H1 (cell line): ENCODE measurements around the gene RNF208. TPM values are rescaled to one million over a fixed set of nuclear protein-coding genes. Genes with fewer than 3 reads are reported as not detected.
"Not testable (repeated sequence)": the region's sequence is repeated elsewhere in the genome, so short reads cannot be mapped to it uniquely, and the experiment has no call there.

Experiments
- CTCF ChIA-PET: fragments of 300-600 bp; sonication (Branson Sonifier 250); formaldehyde crosslinking; loops from one replicate; lab custom pipeline; 2021; ENCODE audit not compliant: partially characterized antibody; lab: Charles Lee
- POLR2A ChIA-PET: fragments of 300-600 bp; sonication (Branson Sonifier 250); formaldehyde crosslinking; loops from one replicate; lab custom pipeline; 2021; ENCODE audit warnings: inconsistent platforms; ENCODE audit not compliant: partially characterized antibody; lab: Charles Lee
- DNase-seq, 2 experiments: peaks; one replicate each; pipeline versions ENCODE4 v3.0.0 to v3.0.0-alpha.2; 2010 to 2022; ENCODE audit warnings: low spot score in 2 of 2, low read depth in 1 of 2, mixed read lengths in 1 of 2
- FAIRE-seq: peaks from 2 replicates; lab custom pipeline; 2011; peaks lifted over from hg19 to GRCh38; lab: Jason Lieb, UNC
- H2AFZ ChIP-seq: 2 replicates; pipeline ENCODE4 v1.8.1; 2012; ENCODE audit warnings: low read length, inconsistent platforms
- H2AK5ac ChIP-seq: 2 replicates; pipeline ENCODE4 v1.6.1; 2013; ENCODE audit warnings: low read depth, low read length
- H2BK120ac ChIP-seq: replicated peaks from 2 replicates; pipeline ENCODE3; 2013; ENCODE audit warnings: low read depth, low read length, inconsistent platforms
- H2BK12ac ChIP-seq: 2 replicates; pipeline ENCODE4 v1.6.1; 2013; ENCODE audit warnings: low read depth, low read length
- H2BK15ac ChIP-seq: 2 replicates; pipeline ENCODE4 v1.6.1; 2013; ENCODE audit warnings: low read length
- H2BK20ac ChIP-seq: 2 replicates; pipeline ENCODE4 v1.6.1; 2013; ENCODE audit warnings: low read length
- H2BK5ac ChIP-seq: 2 replicates; pipeline ENCODE4 v1.6.1; 2013; ENCODE audit warnings: low read depth, low read length
- H3K14ac ChIP-seq: 2 replicates; pipeline ENCODE4 v1.6.1; 2013; ENCODE audit warnings: inconsistent platforms; ENCODE audit not compliant: insufficient read length
- H3K18ac ChIP-seq: 2 replicates; pipeline ENCODE4 v1.6.1; 2013; ENCODE audit warnings: low read length; ENCODE audit errors: extremely low read depth
- H3K23ac ChIP-seq: 2 replicates; pipeline ENCODE4 v1.6.1; 2013; ENCODE audit warnings: inconsistent platforms; ENCODE audit not compliant: insufficient read length
- H3K23me2 ChIP-seq: 2 replicates; pipeline ENCODE4 v1.6.1; 2013; ENCODE audit warnings: low read depth, low read length
- H3K27ac ChIP-seq: 2 replicates; pipeline ENCODE4 v1.6.1; 2011; ENCODE audit warnings: low read depth, low read length, inconsistent platforms
- H3K27me3 ChIP-seq, 4 experiments: replicated peaks in 1 of 4; 1 replicate in 1 of 4; 2 replicates in 3 of 4; pipeline versions ENCODE4 v1.6.1 to v1.8.1; 2011 to 2013; ENCODE audit warnings: low read length in 3 of 4, mild to moderate bottlenecking in 3 of 4, inconsistent platforms in 2 of 4, mixed read lengths in 2 of 4, moderate library complexity in 1 of 4; ENCODE audit not compliant: control insufficient read depth in 3 of 4, insufficient read depth in 3 of 4; ENCODE audit errors: extremely low read depth in 1 of 4
- H3K36me3 ChIP-seq, 4 experiments: 2 replicates each; pipeline versions ENCODE4 v1.6.1 to v1.8.1; 2011 to 2013; ENCODE audit warnings: mild to moderate bottlenecking in 4 of 4, low read length in 3 of 4, moderate library complexity in 2 of 4, control low read depth in 1 of 4, inconsistent platforms in 1 of 4; ENCODE audit not compliant: insufficient read depth in 4 of 4, control insufficient read depth in 2 of 4
- H3K4ac ChIP-seq: replicated peaks from 2 replicates; pipeline ENCODE3; 2013; ENCODE audit warnings: low read length, low read depth, mixed read lengths, inconsistent platforms; ENCODE audit not compliant: insufficient read length
- H3K4me1 ChIP-seq, 4 experiments: replicated peaks in 1 of 4; 1 replicate in 1 of 4; 2 replicates in 3 of 4; pipeline versions ENCODE4 v1.6.1 to v1.8.1; 2011 to 2013; ENCODE audit warnings: low read length in 3 of 4, inconsistent platforms in 2 of 4, mixed read lengths in 1 of 4; ENCODE audit not compliant: insufficient read depth in 4 of 4, control insufficient read depth in 3 of 4
- H3K4me2 ChIP-seq, 2 experiments: 2 replicates each; pipeline versions ENCODE4 v1.6.1 to v1.8.1; 2011 to 2013; ENCODE audit warnings: low read depth in 2 of 2, low read length in 2 of 2, control low read depth in 1 of 2, inconsistent platforms in 1 of 2, mild to moderate bottlenecking in 1 of 2; ENCODE audit not compliant: insufficient read depth in 1 of 2
- H3K4me3 ChIP-seq, 4 experiments: fragments of 200-600, 300-600 bp in 1 of 4; sonication (generic), shearing (Covaris generic), sonication (Bioruptor Twin) in 1 of 4; 2 replicates each; pipeline versions ENCODE4 v1.5.1 to v1.8.1; 2011 to 2016; ENCODE audit warnings: low read length in 4 of 4, low read depth in 3 of 4, control low read depth in 2 of 4, inconsistent platforms in 2 of 4, mild to moderate bottlenecking in 2 of 4, mixed read lengths in 1 of 4, moderate library complexity in 1 of 4; ENCODE audit not compliant: insufficient read depth in 2 of 4; ENCODE audit errors: extremely low read depth in 1 of 4
- H3K56ac ChIP-seq: replicated peaks from 2 replicates; pipeline ENCODE3; 2013; ENCODE audit warnings: low read depth, mild to moderate bottlenecking, mixed read lengths, low read length, inconsistent platforms; ENCODE audit not compliant: insufficient read length
- H3K79me1 ChIP-seq: 2 replicates; pipeline ENCODE4 v1.6.1; 2013; ENCODE audit warnings: low read depth, low read length, control low read depth
- H3K79me2 ChIP-seq, 2 experiments: 2 replicates each; pipeline versions ENCODE4 v1.6.1 to v1.8.1; 2012 to 2013; ENCODE audit warnings: low read length in 2 of 2, mild to moderate bottlenecking in 2 of 2, inconsistent platforms in 1 of 2; ENCODE audit not compliant: insufficient read depth in 2 of 2, control insufficient read depth in 1 of 2
- H3K9ac ChIP-seq, 4 experiments: replicated peaks in 1 of 4; 1 replicate in 1 of 4; 2 replicates in 3 of 4; pipeline versions ENCODE4 v1.6.1 to v1.8.1; 2011 to 2013; ENCODE audit warnings: low read depth in 3 of 4, low read length in 3 of 4, control low read depth in 2 of 4, mild to moderate bottlenecking in 2 of 4, moderate library complexity in 2 of 4, inconsistent platforms in 1 of 4; ENCODE audit errors: extremely low read depth in 1 of 4
- H3K9me3 ChIP-seq, 2 experiments: 2 replicates each; pipeline versions ENCODE4 v1.6.1 to v1.8.1; 2012 to 2013; ENCODE audit warnings: mild to moderate bottlenecking in 2 of 2, moderate library complexity in 2 of 2, control low read depth in 1 of 2, inconsistent platforms in 1 of 2, low read depth in 1 of 2, low read length in 1 of 2, mixed read lengths in 1 of 2; ENCODE audit not compliant: insufficient read depth in 2 of 2
- H4K20me1 ChIP-seq, 2 experiments: replicated peaks in 1 of 2; 2 replicates each; pipeline versions ENCODE3 to v1.8.1; 2011 to 2013; ENCODE audit warnings: inconsistent platforms in 2 of 2, low read length in 2 of 2, mild to moderate bottlenecking in 1 of 2; ENCODE audit not compliant: insufficient read depth in 2 of 2, control insufficient read depth in 1 of 2
- H4K5ac ChIP-seq: 2 replicates; pipeline ENCODE4 v1.6.1; 2013; ENCODE audit warnings: low read length, low read depth, mixed read lengths, inconsistent platforms; ENCODE audit not compliant: insufficient read length
- H4K8ac ChIP-seq: 2 replicates; pipeline ENCODE4 v1.8.0; 2013; ENCODE audit warnings: mild to moderate bottlenecking, moderate library complexity, low read length, inconsistent platforms; ENCODE audit not compliant: insufficient read depth; ENCODE audit errors: extremely low read depth
- H4K91ac ChIP-seq: replicated peaks from 2 replicates; pipeline ENCODE3; 2013; ENCODE audit warnings: low read length, mixed read lengths, inconsistent platforms; ENCODE audit not compliant: insufficient read length
- CTCF ChIP-seq, 3 experiments: IDR thresholded peaks; 1 replicate in 2 of 3; 2 replicates in 1 of 3; pipeline versions ENCODE4 v1.5.1 to v1.6.1; 2011; ENCODE audit warnings: low read length in 3 of 3, mild to moderate bottlenecking in 3 of 3, inconsistent platforms in 2 of 3, low read depth in 1 of 3, moderate library complexity in 1 of 3; ENCODE audit not compliant: insufficient read depth in 1 of 3; ENCODE audit errors: control extremely low read depth in 1 of 3
- RAD21 ChIP-seq, 2 experiments: IDR thresholded peaks in 1 of 2; conservative IDR thresholded peaks in 1 of 2; 2 replicates each; pipeline ENCODE4 v1.6.1; 2011; ENCODE audit warnings: low read depth in 2 of 2, low read length in 2 of 2, improper control_type of control experiment in 1 of 2, inconsistent platforms in 1 of 2, mild to moderate bottlenecking in 1 of 2, moderate library complexity in 1 of 2
- RFX5 ChIP-seq: IDR thresholded peaks from 2 replicates; pipeline ENCODE4 v1.6.1; 2011; ENCODE audit warnings: low read depth, low read length, improper control_type of control experiment, borderline replicate concordance
- WGBS, 2 experiments: shearing (Covaris generic) in 1 of 2; methylation state at CpG; one replicate each; pipeline versions ENCODE4 v1.1.6 to v1.1.7; 2013 to 2015; ENCODE audit warnings: low lambda C conversion rate in 2 of 2, mixed read lengths in 2 of 2, inconsistent platforms in 1 of 2, low coverage in 1 of 2, missing lambda C conversion rate in 1 of 2; ENCODE audit not compliant: insufficient replicate concordance in 2 of 2, insufficient coverage in 1 of 2, insufficient read length in 1 of 2; ENCODE audit errors: extremely low coverage in 1 of 2, missing lambda C conversion rate in 1 of 2; 5-methylcytosine and 5-hydroxymethylcytosine counted together
- polyA plus RNA-seq, 7 experiments: library from polyadenylated mRNA; depleted of rRNA in 3 of 7; stranded (reverse) in 5 of 7; unstranded in 2 of 7; fragments of >200 nt in 5 of 7; fragments of 200-250 nt in 2 of 7; gene quantifications; 1 replicate in 5 of 7; 2 replicates in 1 of 7; 4 replicates in 1 of 7; pipeline versions ENCODE4 v1.2.1 to v1.2.3, GENCODE V29; 2011 to 2013; ENCODE audit warnings: missing spikeins in 2 of 7, mixed read lengths in 2 of 7
- total RNA-seq: library from RNA; stranded (reverse); fragmentation: NEBNext Ultra II Directional; extraction: Animal tissue kit (Norgen Biotek cat#: 25700); gene quantifications from 2 replicates; pipeline ENCODE4 v1.2.1, GENCODE V29; 2021

Gene RNF208
- total and polyA plus RNA-seq, 2 of the 8 experiments (the other 6 are each of a cell fraction or from before 2014, with no cell fraction given): 2.7 to 7.7 TPM

GRCh38 chr9:137262173-137262908, 40.3 kb upstream of the RNF208 start:
- not testable (repeated sequence) for H3K79me2 ChIP-seq, H4K20me1 ChIP-seq, H4K5ac ChIP-seq, H2BK12ac ChIP-seq, H3K9me3 ChIP-seq, H3K4me1 ChIP-seq, H3K27ac ChIP-seq, H3K14ac ChIP-seq, H2AK5ac ChIP-seq, FAIRE-seq, H4K8ac ChIP-seq, H3K23ac ChIP-seq, H2BK15ac ChIP-seq, H3K56ac ChIP-seq, DNase-seq, H3K27me3 ChIP-seq, H3K18ac ChIP-seq, H2BK5ac ChIP-seq, H2AFZ ChIP-seq, H3K23me2 ChIP-seq, H3K4me3 ChIP-seq, H3K9ac ChIP-seq, H3K4me2 ChIP-seq, H3K4ac ChIP-seq, H3K79me1 ChIP-seq, H2BK20ac ChIP-seq, H4K91ac ChIP-seq, H2BK120ac ChIP-seq
- TF ChIP-seq RAD21 (IDR thresholded peaks at IDR 0.05 in 1 of 2, conservative IDR thresholded peaks at IDR 0.05 in 1 of 2; ENCODE audit: low read depth in 2 of 2, low read length in 2 of 2) (peak in 1 of 2 experiments; percentile 19; a peak in 2 of 4 replicates), RFX5 (peak; percentile 60), CTCF (IDR thresholded peaks at IDR 0.05; ENCODE audit: control extremely low read depth in 1 of 3, insufficient read depth in 1 of 3, low read depth in 1 of 3, low read length in 3 of 3) (peak in 2 of 3 experiments; percentile 18 to 38; a peak in 2 of 4 replicates)
- peaks cover 9 to 34% (median 25%) of the 10 kb centered on the region in 4 experiments for H3K36me3 ChIP-seq
- ChIA-PET POLR2A (interaction anchor here (0.7 to 69.9 kb wide), 4 partner anchors 5 to 185 kb away, joined by 3 to 1462 read pairs (median 732); partner anchors contain the start of genes CYSRT1, NDOR1, NELFB and RNF208), CTCF (interaction anchor here (0.8 to 5.3 kb wide), 11 partner anchors 11 to 86 kb away, joined by 3 to 29 read pairs (median 7); partner anchors contain the start of gene TOR4A)
- WGBS, 2 experiments: 44% methylated on average over 15 of the region's 15 CpGs; no CpG with 5 or more reads in 1 of the 2 experiments
